ENCODE measurements around the gene KCNIP1. TPM values are rescaled to one million over a fixed set of nuclear protein-coding genes. Genes with fewer than 3 reads are reported as not detected.
A peak's percentile ranks its signal among the peaks of the same experiment; 100 is the strongest.

The KCNIP1 gene
- polyA plus RNA-seq, 1 donor (not counting 4 experiments of a cell fraction or from before 2014, with no cell fraction given), result not detected

DNA sequence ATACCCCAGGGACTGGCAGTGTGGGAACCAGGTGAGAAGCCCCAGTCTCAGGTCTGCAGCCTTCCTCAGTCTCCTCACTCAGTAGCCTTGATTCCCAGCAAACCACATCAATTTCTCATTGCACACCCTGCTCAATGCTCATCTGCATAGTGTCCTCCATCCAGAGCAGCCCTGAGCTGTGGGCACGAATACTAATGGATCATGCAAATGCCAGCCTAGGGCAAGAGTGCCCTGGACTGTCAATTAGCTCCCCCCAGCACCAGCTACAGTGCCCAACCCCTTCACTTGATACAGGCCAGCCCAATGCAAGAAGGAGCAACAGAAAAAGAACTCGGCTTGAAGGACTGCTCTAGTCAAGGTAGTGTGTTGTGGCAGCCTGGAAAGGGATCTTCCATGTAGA, 9.8 kb upstream of the KCNIP1 start:
- dilution Hi-C loops (cut with MboI; ENCODE audit: extremely low pct_ligation_motif_present, low sequenced_read_pairs), result no loop called here
- FAIRE-seq (no peak), DNase-seq (ENCODE audit: low read depth, low spot score) (no peak)
- H3K9me1 ChIP-seq (ENCODE audit: control insufficient read depth, extremely low read depth, insufficient read depth, low read length), result no peaks in the 10 kb centered on the region
- no peak overlapping the region for H3K27ac ChIP-seq (ENCODE audit: control insufficient read depth, insufficient read depth, low read length)
- no peak overlapping the region for H2AFZ ChIP-seq (ENCODE audit: control insufficient read depth, low read length)
- no peaks in the 10 kb centered on the region for H3K27me3 ChIP-seq (ENCODE audit: control insufficient read depth, extremely low read depth, insufficient read depth, low read length)
- peaks cover 28% of the 10 kb centered on the region for H3K4me1 ChIP-seq (ENCODE audit: control insufficient read depth, extremely low read depth, insufficient read depth, low read length)
- H3K79me2 ChIP-seq (ENCODE audit: control insufficient read depth, insufficient read depth, low read length), result no peaks in the 10 kb centered on the region
- no peaks in the 10 kb centered on the region for H4K20me1 ChIP-seq (ENCODE audit: control insufficient read depth, extremely low read depth, insufficient read depth, low read length)
- no peaks in the 10 kb centered on the region for H3K9me3 ChIP-seq (ENCODE audit: control insufficient read depth, low read depth, low read length)
- H3K4me3 ChIP-seq (ENCODE audit: control insufficient read depth in 2 of 3, extremely low read depth in 1 of 3, insufficient read depth in 2 of 3, low read depth in 1 of 3, low read length in 3 of 3), result no peak overlapping the region
- H3K4me2 ChIP-seq (ENCODE audit: control insufficient read depth, extremely low read depth, insufficient read depth, low read depth, low read length), result no peak overlapping the region
- H3K36me3 ChIP-seq (ENCODE audit: control insufficient read depth in 2 of 2, extremely low read depth in 1 of 2, insufficient read depth in 2 of 2, low read length in 2 of 2), result no peaks in the 10 kb centered on the region
- TF ChIP-seq, protein P1, sequence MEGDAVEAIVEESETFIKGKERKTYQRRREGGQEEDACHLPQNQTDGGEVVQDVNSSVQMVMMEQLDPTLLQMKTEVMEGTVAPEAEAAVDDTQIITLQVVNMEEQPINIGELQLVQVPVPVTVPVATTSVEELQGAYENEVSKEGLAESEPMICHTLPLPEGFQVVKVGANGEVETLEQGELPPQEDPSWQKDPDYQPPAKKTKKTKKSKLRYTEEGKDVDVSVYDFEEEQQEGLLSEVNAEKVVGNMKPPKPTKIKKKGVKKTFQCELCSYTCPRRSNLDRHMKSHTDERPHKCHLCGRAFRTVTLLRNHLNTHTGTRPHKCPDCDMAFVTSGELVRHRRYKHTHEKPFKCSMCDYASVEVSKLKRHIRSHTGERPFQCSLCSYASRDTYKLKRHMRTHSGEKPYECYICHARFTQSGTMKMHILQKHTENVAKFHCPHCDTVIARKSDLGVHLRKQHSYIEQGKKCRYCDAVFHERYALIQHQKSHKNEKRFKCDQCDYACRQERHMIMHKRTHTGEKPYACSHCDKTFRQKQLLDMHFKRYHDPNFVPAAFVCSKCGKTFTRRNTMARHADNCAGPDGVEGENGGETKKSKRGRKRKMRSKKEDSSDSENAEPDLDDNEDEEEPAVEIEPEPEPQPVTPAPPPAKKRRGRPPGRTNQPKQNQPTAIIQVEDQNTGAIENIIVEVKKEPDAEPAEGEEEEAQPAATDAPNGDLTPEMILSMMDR (optimal IDR thresholded peaks at IDR 0.05 in 1 of 3, IDR thresholded peaks at IDR 0.05 in 1 of 3, conservative IDR thresholded peaks at IDR 0.05 in 1 of 3; ENCODE audit: extremely low read depth in 1 of 3, insufficient read depth in 2 of 3, low read length in 3 of 3), result no peak
- H3K9ac ChIP-seq (ENCODE audit: control insufficient read depth, extremely low read depth, insufficient read depth, low read length), result no peak overlapping the region

DNA sequence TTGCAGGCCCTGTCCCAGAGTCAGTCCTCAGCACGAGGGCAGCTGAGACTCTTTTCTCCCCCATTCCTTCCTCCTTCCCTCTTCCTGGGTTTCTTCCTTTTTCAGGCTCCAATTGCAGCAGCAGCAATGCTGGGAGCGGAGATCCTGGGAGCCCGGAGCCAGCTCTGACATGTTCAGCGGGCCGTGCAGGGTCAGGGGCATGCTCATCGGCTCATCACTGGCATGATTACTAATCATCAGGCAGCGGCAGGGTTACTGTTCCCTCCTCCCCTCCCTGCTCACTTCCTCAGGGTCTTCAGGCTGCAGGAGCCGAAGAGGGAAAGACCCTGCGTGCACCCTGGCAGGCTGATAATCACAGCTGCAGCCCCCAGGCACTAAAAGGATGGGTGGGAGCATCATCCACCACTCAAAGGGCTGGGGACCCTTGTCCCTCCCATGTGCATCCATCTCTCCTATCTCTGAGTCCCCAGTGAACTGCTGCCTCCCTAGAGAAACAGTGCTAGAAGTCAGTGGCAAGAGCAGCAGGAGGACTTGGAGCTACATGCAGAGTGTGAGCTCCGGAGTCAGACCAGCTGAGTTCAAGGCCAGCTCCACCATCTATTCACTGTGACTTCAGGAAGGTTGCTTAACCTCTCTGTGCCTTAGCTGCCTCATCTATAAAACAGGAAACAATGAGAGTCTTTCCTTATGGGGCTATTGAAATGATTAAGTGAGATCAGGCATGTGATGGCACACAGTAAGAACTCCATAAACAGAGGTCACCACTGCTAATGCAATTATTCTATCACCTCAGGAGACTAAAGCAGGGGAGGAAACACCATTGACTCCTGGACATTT, 7.8 kb upstream of the KCNIP1 start:
- Histone ChIP-seq H3K4me3 (ENCODE audit: control insufficient read depth in 2 of 3, extremely low read depth in 1 of 3, insufficient read depth in 2 of 3, low read depth in 1 of 3, low read length in 3 of 3) (no peak overlapping the region), H3K79me2 (ENCODE audit: control insufficient read depth, insufficient read depth, low read length) (no peaks in the 10 kb centered on the region), H3K4me1 (ENCODE audit: control insufficient read depth, extremely low read depth, insufficient read depth, low read length) (peaks cover 33% of the 10 kb centered on the region), H3K9me3 (ENCODE audit: control insufficient read depth, low read depth, low read length) (peaks cover 4% of the 10 kb centered on the region), H4K20me1 (ENCODE audit: control insufficient read depth, extremely low read depth, insufficient read depth, low read length) (no peaks in the 10 kb centered on the region), H3K9ac (ENCODE audit: control insufficient read depth, extremely low read depth, insufficient read depth, low read length) (no peak overlapping the region), H3K9me1 (ENCODE audit: control insufficient read depth, extremely low read depth, insufficient read depth, low read length) (no peaks in the 10 kb centered on the region), H3K36me3 (ENCODE audit: control insufficient read depth in 2 of 2, extremely low read depth in 1 of 2, insufficient read depth in 2 of 2, low read length in 2 of 2) (no peaks in the 10 kb centered on the region), H3K27me3 (ENCODE audit: control insufficient read depth, extremely low read depth, insufficient read depth, low read length) (no peaks in the 10 kb centered on the region), H3K4me2 (ENCODE audit: control insufficient read depth, extremely low read depth, insufficient read depth, low read depth, low read length) (peak overlapping the region; percentile 55), H3K27ac (ENCODE audit: control insufficient read depth, insufficient read depth, low read length) (no peak overlapping the region), H2AFZ (ENCODE audit: control insufficient read depth, low read length) (peak overlapping the region; percentile 39)
- DNase-seq (ENCODE audit: low read depth, low spot score) (peak; percentile 9), FAIRE-seq (peak; percentile 85)
- dilution Hi-C loops (cut with MboI; ENCODE audit: extremely low pct_ligation_motif_present, low sequenced_read_pairs), result no loop called here
- TF ChIP-seq EZH2 (IDR thresholded peaks at IDR 0.05; ENCODE audit: low read length), result no peak
- TF ChIP-seq, protein P1 (optimal IDR thresholded peaks at IDR 0.05 in 1 of 3, IDR thresholded peaks at IDR 0.05 in 1 of 3, conservative IDR thresholded peaks at IDR 0.05 in 1 of 3; ENCODE audit: extremely low read depth in 1 of 3, insufficient read depth in 2 of 3, low read length in 3 of 3), result no peak

Data from keratinocyte (primary cell).